Activated B cell treated with CpG ODN at 0.5 μM for 24 hours (primary cell): Measurements from ENCODE around the gene NTHL1. TPM values are rescaled to one million over a fixed set of nuclear protein-coding genes. Genes with fewer than 3 reads are reported as not detected.

Experiments
- ATAC-seq: fragments of 200-7000 bp; cut with Tn5 transposase; one replicate; pipeline ENCODE4 v1.10.0; 2021; ENCODE audit warnings: low read depth, mild to moderate bottlenecking, moderate library complexity
- CTCF ChIA-PET: fragments of 350-600 bp; sonication (Branson Sonifier 250); formaldehyde crosslinking; loops from one replicate; lab custom pipeline; 2021; ENCODE audit warnings: antibody characterized with exemption; lab: Charles Lee
- POLR2A ChIA-PET: fragments of 350-600 bp; sonication (Branson Sonifier 250); formaldehyde crosslinking; loops from one replicate; lab custom pipeline; 2021; ENCODE audit warnings: antibody characterized with exemption; lab: Charles Lee
- DNase-seq: peaks from one replicate; pipeline ENCODE4 v3.0.0; 2022
- H3K27ac Mint-ChIP-seq: one replicate; pipeline ENCODE4 v1.8.0; 2020; ENCODE audit warnings: mixed read lengths
- H3K27me3 Mint-ChIP-seq: one replicate; pipeline ENCODE4 v1.8.0; 2021; ENCODE audit warnings: mixed read lengths
- H3K36me3 Mint-ChIP-seq: one replicate; pipeline ENCODE4 v1.8.0; 2021; ENCODE audit warnings: low read depth, mixed read lengths
- H3K4me1 Mint-ChIP-seq: one replicate; pipeline ENCODE4 v1.8.0; 2021; ENCODE audit warnings: mixed read lengths
- H3K4me3 Mint-ChIP-seq: one replicate; pipeline ENCODE4 v1.8.0; 2020; ENCODE audit warnings: mild to moderate bottlenecking, mixed read lengths
- H3K9me3 Mint-ChIP-seq: one replicate; pipeline ENCODE4 v1.8.0; 2020; ENCODE audit warnings: mixed read lengths
- CTCF ChIP-seq: fragments of 200-600 bp; IDR thresholded peaks from one replicate; pipeline ENCODE4 v1.8.0; 2022; ENCODE audit warnings: antibody characterized with exemption, mild to moderate bottlenecking
- intact Hi-C: fragments of 100-400 bp; cut with micrococcal nuclease; formaldehyde crosslinking; loops from one replicate; pipeline ENCODE4 v1.15.1; 2024
- total RNA-seq: library from RNA; stranded (reverse); gene quantifications from 2 replicates; pipeline ENCODE4 v1.2.3, GENCODE V29; 2022

NTHL1 gene
- total RNA-seq, 1 donor from 2014 or later, result 10.5 TPM

GRCh38 chr16:2072926-2073325 is 25.3 kb upstream of the NTHL1 start:
- no peak overlapping the region for H3K27ac Mint-ChIP-seq
- no peak for ATAC-seq
- TF ChIP-seq CTCF, result no peak
- DNase-seq, result no peak
- H3K27me3 Mint-ChIP-seq, result no peaks in the 10 kb centered on the region
- intact Hi-C loops, result no loop called here
- no peaks in the 10 kb centered on the region for H3K4me1 Mint-ChIP-seq
- H3K36me3 Mint-ChIP-seq, result peaks cover 61% of the 10 kb centered on the region
- H3K9me3 Mint-ChIP-seq, result no peaks in the 10 kb centered on the region
- ChIA-PET POLR2A (no interaction called here), CTCF (no interaction called here)
- no peak overlapping the region for H3K4me3 Mint-ChIP-seq

- Mint-ChIP-seq H3K36me3 (peaks cover 61% of the 10 kb centered on the region), H3K9me3 (no peaks in the 10 kb centered on the region), H3K27ac (no peak overlapping the region), H3K4me3 (no peak overlapping the region), H3K27me3 (no peaks in the 10 kb centered on the region), H3K4me1 (no peaks in the 10 kb centered on the region)
- intact Hi-C loops, result no loop called here
- TF ChIP-seq CTCF, result no peak
- DNase-seq (no peak), ATAC-seq (no peak)
- ChIA-PET CTCF (no interaction called here), POLR2A (no interaction called here)
Observed at GRCh38 chr16:2071454-2072202, 24.0 kb upstream of the NTHL1 start.

GRCh38 chr16:2070576-2071453 is 23.2 kb upstream of the NTHL1 start:
- POLR2A ChIA-PET, result no interaction called here
- TF ChIP-seq CTCF, result no peak
- Mint-ChIP-seq H3K4me3 (no peak overlapping the region), H3K4me1 (no peaks in the 10 kb centered on the region), H3K36me3 (peaks cover 67% of the 10 kb centered on the region), H3K9me3 (no peaks in the 10 kb centered on the region), H3K27me3 (no peaks in the 10 kb centered on the region), H3K27ac (no peak overlapping the region)
- intact Hi-C loops, result no loop called here
- no peak for ATAC-seq
- CTCF ChIA-PET, result no interaction called here
- DNase-seq, result no peak

- no peaks in the 10 kb centered on the region for H3K9me3 Mint-ChIP-seq
- no peak for DNase-seq
- H3K27me3 Mint-ChIP-seq, result no peaks in the 10 kb centered on the region
- no peak overlapping the region for H3K4me3 Mint-ChIP-seq
- no peak overlapping the region for H3K27ac Mint-ChIP-seq
- no peaks in the 10 kb centered on the region for H3K4me1 Mint-ChIP-seq
- intact Hi-C loops, result no loop called here
- POLR2A ChIA-PET, result no interaction called here
- ATAC-seq, result no peak
- CTCF ChIA-PET, result no interaction called here
- H3K36me3 Mint-ChIP-seq, result peaks cover 65% of the 10 kb centered on the region
- no peak for TF ChIP-seq CTCF
Observed at GRCh38 chr16:2066139-2066538, 18.5 kb upstream of the NTHL1 start.

- Mint-ChIP-seq H3K9me3 (no peaks in the 10 kb centered on the region), H3K4me3 (no peak overlapping the region), H3K4me1 (no peaks in the 10 kb centered on the region), H3K27me3 (no peaks in the 10 kb centered on the region), H3K27ac (no peak overlapping the region), H3K36me3 (peaks cover 64% of the 10 kb centered on the region)
- ATAC-seq (no peak), DNase-seq (no peak)
- ChIA-PET POLR2A (interaction anchor here (0.6 kb wide), 1 partner anchor 8 kb away, joined by 11 read pairs; no protein-coding TSS in a partner anchor), CTCF (no interaction called here)
- intact Hi-C loops, result no loop called here
- TF ChIP-seq CTCF, result no peak
Observed at GRCh38 chr16:2064368-2064945, 16.8 kb upstream of the NTHL1 start.
